Measurements from ENCODE around the gene KRTAP4-3.
"Not testable (repeated sequence)": the region's sequence is repeated elsewhere in the genome, so short reads cannot be mapped to it uniquely, and the experiment has no call there.

Gene KRTAP4-3

DNA sequence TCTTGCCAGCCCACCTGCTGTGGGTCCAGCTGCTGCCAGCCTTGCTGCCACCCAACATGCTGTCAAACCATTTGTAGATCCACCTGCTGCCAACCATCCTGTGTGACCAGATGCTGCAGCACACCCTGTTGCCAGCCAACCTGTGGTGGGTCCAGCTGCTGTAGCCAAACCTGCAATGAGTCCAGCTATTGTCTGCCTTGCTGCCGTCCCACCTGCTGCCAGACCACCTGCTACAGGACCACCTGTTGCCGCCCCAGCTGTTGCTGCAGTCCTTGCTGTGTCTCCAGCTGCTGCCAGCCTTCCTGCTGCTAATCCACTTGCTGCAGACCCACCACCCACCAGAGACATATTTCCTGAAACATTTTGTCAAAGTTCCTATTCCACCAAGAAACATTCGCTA, 22.3 kb upstream of the KRTAP4-3 start:
- DNase-seq (ENCODE audit: low read depth) = no peak
- H3K4me3 ChIP-seq (ENCODE audit: control insufficient read depth, low read depth, low read length) = no peak overlapping the region
- TF ChIP-seq, protein P1, sequence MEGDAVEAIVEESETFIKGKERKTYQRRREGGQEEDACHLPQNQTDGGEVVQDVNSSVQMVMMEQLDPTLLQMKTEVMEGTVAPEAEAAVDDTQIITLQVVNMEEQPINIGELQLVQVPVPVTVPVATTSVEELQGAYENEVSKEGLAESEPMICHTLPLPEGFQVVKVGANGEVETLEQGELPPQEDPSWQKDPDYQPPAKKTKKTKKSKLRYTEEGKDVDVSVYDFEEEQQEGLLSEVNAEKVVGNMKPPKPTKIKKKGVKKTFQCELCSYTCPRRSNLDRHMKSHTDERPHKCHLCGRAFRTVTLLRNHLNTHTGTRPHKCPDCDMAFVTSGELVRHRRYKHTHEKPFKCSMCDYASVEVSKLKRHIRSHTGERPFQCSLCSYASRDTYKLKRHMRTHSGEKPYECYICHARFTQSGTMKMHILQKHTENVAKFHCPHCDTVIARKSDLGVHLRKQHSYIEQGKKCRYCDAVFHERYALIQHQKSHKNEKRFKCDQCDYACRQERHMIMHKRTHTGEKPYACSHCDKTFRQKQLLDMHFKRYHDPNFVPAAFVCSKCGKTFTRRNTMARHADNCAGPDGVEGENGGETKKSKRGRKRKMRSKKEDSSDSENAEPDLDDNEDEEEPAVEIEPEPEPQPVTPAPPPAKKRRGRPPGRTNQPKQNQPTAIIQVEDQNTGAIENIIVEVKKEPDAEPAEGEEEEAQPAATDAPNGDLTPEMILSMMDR (conservative IDR thresholded peaks at IDR 0.05; ENCODE audit: control insufficient read depth, insufficient read depth, low read depth, low read length) = no peak

DNA sequence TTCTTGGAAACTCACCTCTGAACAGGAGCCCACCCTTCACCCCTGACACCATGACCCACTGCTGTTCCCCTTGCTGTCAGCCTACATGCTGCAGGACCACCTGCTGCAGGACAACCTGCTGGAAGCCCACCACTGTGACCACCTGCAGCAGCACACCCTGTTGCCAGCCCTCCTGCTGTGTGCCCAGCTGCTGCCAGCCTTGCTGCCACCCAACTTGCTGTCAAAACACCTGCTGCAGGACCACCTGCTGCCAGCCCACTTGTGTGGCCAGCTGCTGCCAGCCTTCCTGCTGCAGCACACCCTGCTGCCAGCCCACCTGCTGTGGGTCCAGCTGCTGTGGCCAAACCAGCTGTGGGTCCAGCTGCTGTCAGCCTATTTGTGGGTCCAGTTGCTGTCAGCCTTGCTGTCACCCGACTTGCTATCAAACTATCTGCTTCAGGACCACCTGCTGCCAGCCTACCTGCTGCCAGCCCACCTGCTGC, 21.9 kb upstream of the KRTAP4-3 start, which contains the start of gene KRTAP9-1:
TSS of gene KRTAP9-1 (plus strand) at position 51 of the 482 bp plus-strand sequence. CDS start at position 51, 0 bp downstream.
- not testable (repeated sequence) for DNase-seq (ENCODE audit: low read depth); H3K4me3 ChIP-seq (ENCODE audit: control insufficient read depth, low read depth, low read length)

DNA sequence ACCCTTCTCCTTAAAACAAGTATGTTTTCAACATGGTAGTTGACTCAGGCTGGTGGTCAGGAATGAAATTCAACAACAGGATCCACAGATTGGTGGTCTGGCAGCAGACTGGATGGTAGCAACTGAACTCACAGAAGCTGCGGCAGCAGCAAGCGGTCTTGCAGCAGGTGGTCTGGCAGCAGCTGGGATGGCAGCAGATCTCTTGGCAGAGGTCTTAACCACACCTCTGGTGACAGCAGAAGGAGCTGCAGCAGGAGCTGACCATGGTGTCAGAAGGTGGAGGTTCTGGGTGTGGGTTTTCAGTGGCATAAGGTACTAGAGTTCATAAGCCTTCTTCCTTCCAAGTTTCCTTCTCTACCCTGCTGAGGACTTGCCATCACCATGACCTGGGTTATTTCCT, 18.9 kb upstream of the KRTAP4-3 start:
- no peak overlapping the region for H3K4me3 ChIP-seq (ENCODE audit: control insufficient read depth, low read depth, low read length)
- TF ChIP-seq, protein P1 (conservative IDR thresholded peaks at IDR 0.05; ENCODE audit: control insufficient read depth, insufficient read depth, low read depth, low read length) = no peak
- DNase-seq (ENCODE audit: low read depth) = no peak

DNA sequence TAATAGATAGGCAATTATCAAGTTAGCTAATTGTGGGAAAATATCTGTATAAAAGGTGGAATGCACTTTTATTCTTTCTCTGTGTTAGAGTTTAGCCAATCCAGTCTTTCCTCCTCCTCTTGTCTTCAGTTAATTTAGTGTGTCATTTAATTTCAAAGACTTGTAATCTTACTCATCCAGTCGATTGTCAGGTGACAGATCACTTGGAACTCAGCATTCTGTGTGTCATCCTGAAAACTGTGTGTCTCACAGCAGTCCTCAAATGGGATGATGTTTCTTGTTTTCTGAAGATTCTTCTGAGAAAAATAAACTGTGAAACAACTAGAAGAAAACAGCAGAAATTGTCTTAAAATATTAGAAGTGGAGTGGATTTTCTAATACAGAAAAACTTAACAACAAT, 17.0 kb upstream of the KRTAP4-3 start:
- peak; percentile 12 for DNase-seq (ENCODE audit: low read depth)

DNA sequence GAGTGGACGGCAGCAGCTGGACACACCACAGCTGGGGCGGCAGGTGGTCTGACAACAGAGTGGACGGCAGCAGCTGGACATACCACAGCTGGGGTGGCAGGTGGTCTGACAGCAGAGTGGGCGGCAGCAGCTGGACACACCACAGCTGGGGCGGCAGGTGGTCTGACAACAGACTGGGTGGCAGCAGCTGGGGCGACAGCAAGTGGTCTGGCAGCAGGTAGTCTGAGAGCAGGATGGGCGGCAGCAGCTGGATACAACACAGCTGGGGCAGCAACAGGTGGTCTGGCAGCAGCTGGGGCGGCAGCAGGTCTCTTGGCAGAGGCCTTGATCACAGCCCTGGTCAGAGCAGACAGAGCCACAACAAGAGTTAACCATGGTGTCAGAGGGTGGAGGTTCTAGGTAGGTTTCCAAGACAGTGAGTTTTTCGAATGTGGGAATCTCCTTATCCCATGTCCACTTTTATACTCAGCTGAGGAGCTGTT, 16.5 kb upstream of the KRTAP4-3 start, which contains the start of gene KRTAP4-1:
TSS of gene KRTAP4-1 (minus strand) at position 432 of the 482 bp plus-strand sequence. CDS start at position 375, 57 bp downstream.
- H3K4me3 ChIP-seq (ENCODE audit: control insufficient read depth, low read depth, low read length) = no peak within 1 kb of the TSS
- TF ChIP-seq, protein P1 (conservative IDR thresholded peaks at IDR 0.05; ENCODE audit: control insufficient read depth, insufficient read depth, low read depth, low read length) = no peak
- no peak for DNase-seq (ENCODE audit: low read depth)

More for the DNA sequence above, 17.0 kb upstream of the KRTAP4-3 start:
- no peak overlapping the region for H3K4me3 ChIP-seq (ENCODE audit: control insufficient read depth, low read depth, low read length)
- TF ChIP-seq, protein P1 (conservative IDR thresholded peaks at IDR 0.05; ENCODE audit: control insufficient read depth, insufficient read depth, low read depth, low read length) = no peak

DNA sequence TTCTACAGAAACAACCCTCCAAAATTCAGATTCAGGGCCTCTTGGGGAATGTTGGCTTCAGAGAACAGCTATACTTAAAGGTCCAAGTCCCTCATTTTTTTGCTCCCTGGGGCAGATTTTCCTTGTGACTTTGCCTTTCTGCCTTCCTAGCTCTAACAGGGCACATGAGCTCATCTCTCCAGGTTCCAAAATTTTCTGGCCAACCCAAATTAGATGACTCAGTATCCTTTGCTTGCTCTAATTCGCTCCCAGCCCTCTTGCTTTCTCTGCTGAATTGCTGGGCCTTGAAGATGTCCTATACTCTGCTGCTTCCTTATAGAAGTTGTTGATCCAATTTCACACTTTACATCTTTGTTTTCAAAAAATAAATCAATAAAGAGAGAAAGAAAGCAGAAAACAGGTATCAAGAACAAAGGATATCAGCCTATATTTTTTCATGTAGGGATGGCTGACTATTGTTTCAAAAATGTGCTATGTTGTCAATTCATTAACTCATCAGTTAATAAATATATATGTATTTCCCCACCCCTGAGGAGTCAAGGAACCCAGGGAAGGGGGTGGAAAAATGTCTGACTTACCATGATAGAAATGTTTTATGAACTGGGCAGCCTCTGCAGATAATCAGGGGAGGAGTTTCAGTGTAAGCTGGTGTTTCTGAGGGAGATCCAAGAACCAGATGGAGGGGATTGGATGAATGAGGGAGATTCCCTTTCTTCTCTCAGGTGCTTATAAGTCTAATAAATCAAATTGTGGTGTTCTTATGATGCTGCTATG, 11.0 kb upstream of the KRTAP4-3 start:
- TF ChIP-seq, protein P1 (conservative IDR thresholded peaks at IDR 0.05; ENCODE audit: control insufficient read depth, insufficient read depth, low read depth, low read length) = no peak
- no peak overlapping the region for H3K4me3 ChIP-seq (ENCODE audit: control insufficient read depth, low read depth, low read length)
- peak; percentile 70 for DNase-seq (ENCODE audit: low read depth)

DNA sequence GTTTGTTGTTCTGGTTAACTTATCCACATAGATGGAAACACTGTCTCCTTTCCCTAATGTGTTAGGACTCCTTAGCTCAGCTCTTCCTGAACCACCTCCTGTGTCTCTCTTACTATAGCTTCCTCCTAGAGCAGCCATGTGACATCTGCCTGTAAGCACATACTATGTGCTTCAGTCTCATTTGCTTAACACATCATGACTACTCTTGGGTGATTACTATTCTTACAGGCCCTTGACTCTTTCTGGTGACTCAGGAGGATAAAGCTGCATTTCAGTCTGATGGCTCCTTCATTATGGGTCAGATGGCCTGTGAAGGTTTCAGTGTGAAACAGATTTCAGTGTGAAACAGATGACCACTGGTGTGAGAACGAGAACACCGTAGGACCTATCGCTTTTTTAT, 10.3 kb upstream of the KRTAP4-3 start:
- peak; percentile 74 for DNase-seq (ENCODE audit: low read depth)
- no peak overlapping the region for H3K4me3 ChIP-seq (ENCODE audit: control insufficient read depth, low read depth, low read length)
- TF ChIP-seq, protein P1 (conservative IDR thresholded peaks at IDR 0.05; ENCODE audit: control insufficient read depth, insufficient read depth, low read depth, low read length) = no peak

Data from fibroblast of mammary gland (primary cell).